ENCODE measurements around the gene MTHFD1L. TPM values are rescaled to one million over a fixed set of nuclear protein-coding genes. Genes with fewer than 3 reads are reported as not detected.

Gene MTHFD1L
- total and polyA plus RNA-seq, 2 of the 4 experiments (the other 2 are of a cell fraction): 43.5 to 53.2 TPM

- Histone ChIP-seq H3K4me2 (ENCODE audit: low read depth, low read length) (no peak overlapping the region), H3K9me3 (ENCODE audit: control insufficient read depth, insufficient read depth, low read length) (no peaks in the 10 kb centered on the region), H3K4me3 (ENCODE audit: insufficient read depth, low read depth, low read length) (no peak overlapping the region), H4K91ac (ENCODE audit: insufficient read depth, low read depth, low read length) (no peak overlapping the region), H4K8ac (ENCODE audit: low read depth in 2 of 2, low read length in 2 of 2) (no peak overlapping the region), H2AK5ac (ENCODE audit: low read depth, low read length) (0 out of 2 replicates have a peak overlapping the region, but pooled peaks have one; percentile 2), H2BK20ac (ENCODE audit: low read depth, low read length) (no peak overlapping the region), H3K56ac (ENCODE audit: extremely low read depth, insufficient read depth, low read length) (no peak overlapping the region), H3K79me1 (ENCODE audit: low read depth in 1 of 2, low read length in 2 of 2) (no peaks in the 10 kb centered on the region), H4K20me1 (ENCODE audit: insufficient read depth, low read length) (peaks cover 18% of the 10 kb centered on the region; the same call in 1 of the 2 replicates), H3K27ac (ENCODE audit: insufficient read depth, low read length) (no peak overlapping the region), H3K4ac (ENCODE audit: low read depth, low read length) (no peak overlapping the region), H3K9me1 (ENCODE audit: insufficient read depth, low read length) (peaks cover 6% of the 10 kb centered on the region), H3K18ac (ENCODE audit: low read depth, low read length) (no peak overlapping the region; the same call in none of the 2 replicates), H2BK5ac (ENCODE audit: low read depth, low read length, poor library complexity, severe bottlenecking) (no peak overlapping the region), H4K5ac (ENCODE audit: low read depth, low read length) (no peak overlapping the region), H3K23ac (ENCODE audit: low read depth, low read length) (no peak overlapping the region), H3K9ac (ENCODE audit: low read depth, low read length) (no peak overlapping the region), H2BK15ac (ENCODE audit: low read depth, low read length) (no peak overlapping the region), H2AK9ac (replicated peaks; ENCODE audit: low read depth, low read length, poor library complexity) (no peak overlapping the region), H3K14ac (replicated peaks; ENCODE audit: low read depth, low read length) (no peak overlapping the region), H3K27me3 (ENCODE audit: control insufficient read depth, insufficient read depth, low read length) (peaks cover 25% of the 10 kb centered on the region), H3K36me3 (ENCODE audit: control insufficient read depth, insufficient read depth, low read length) (peaks cover 4% of the 10 kb centered on the region), H2AFZ (replicated peaks; ENCODE audit: low read length, poor library complexity) (no peak overlapping the region), H2BK120ac (ENCODE audit: low read depth, low read length) (no peak overlapping the region), H3K4me1 (ENCODE audit: control insufficient read depth, insufficient read depth, low read length) (peaks cover 9% of the 10 kb centered on the region)
- WGBS, 2 experiments (ENCODE audit: extremely low coverage in 2 of 2, insufficient read length in 1 of 2): no CpG with 5 or more reads among the region's 4 CpGs
- dilution Hi-C loops (cut with HindIII; ENCODE audit: low sequenced_read_pairs, unreplicated experiment): no loop called here
- ATAC-seq (ENCODE audit: low read depth) (no peak), DNase-seq (no peak)
- in situ Hi-C loops (cut with MboI; ENCODE audit: low sequenced_read_pairs): no loop called here
- ChIA-PET POLR2A (ENCODE audit: unreplicated experiment) (interaction anchor here (0.5 kb wide), 1 partner anchor 10 kb away, joined by 8 read pairs; no protein-coding TSS in a partner anchor), CTCF (interaction anchor here (0.6 to 1.5 kb wide), 2 partner anchors 216 to 1392 kb away, joined by 3 to 4 read pairs; no protein-coding TSS in a partner anchor)
- TF ChIP-seq RFX5 (IDR thresholded peaks at IDR 0.05; ENCODE audit: low read depth, low read length) (no peak), SMC3 (IDR thresholded peaks at IDR 0.05; ENCODE audit: low read depth, low read length) (no peak), MXI1 (IDR thresholded peaks at IDR 0.05; ENCODE audit: borderline replicate concordance, low read depth, low read length) (no peak), POLR2A (IDR thresholded peaks at IDR 0.05; ENCODE audit: low read depth, low read length) (no peak), RAD21 (IDR thresholded peaks at IDR 0.05; ENCODE audit: low read length) (no peak), FOS (IDR thresholded peaks at IDR 0.05; ENCODE audit: low read depth, low read length) (no peak), USF2 (IDR thresholded peaks at IDR 0.05; ENCODE audit: low read depth, low read length) (no peak), CEBPB (IDR thresholded peaks at IDR 0.05; ENCODE audit: low read depth, low read length) (no peak), MAFK (IDR thresholded peaks at IDR 0.05; ENCODE audit: low read depth, low read length) (no peak), MAZ (IDR thresholded peaks at IDR 0.05; ENCODE audit: borderline replicate concordance, low read depth, low read length) (no peak), NFE2L2 (IDR thresholded peaks at IDR 0.05; ENCODE audit: low read depth, low read length) (no peak), ELK1 (IDR thresholded peaks at IDR 0.05; ENCODE audit: borderline replicate concordance, low read depth, low read length) (no peak), RCOR1 (IDR thresholded peaks at IDR 0.05; ENCODE audit: insufficient replicate concordance, low read length) (no peak)
- intact Hi-C loops (cut with micrococcal nuclease): loop anchor here (2.0 kb wide), 2 partner anchors 39 to 217 kb away; no protein-coding TSS in a partner anchor
- no TSS peak for BruUV-seq (replicated peaks)
Measured at GRCh38 chr6:151107897-151108427, 242.5 kb downstream of the MTHFD1L start.
